A673 (cell line): Measurements from ENCODE around the gene APCDD1L. TPM values are rescaled to one million over a fixed set of nuclear protein-coding genes. Genes with fewer than 3 reads are reported as not detected.

Source experiments
- BruUV-seq: library from RNA; stranded (reverse); fragments of 400-500 nt; replicated peaks from 2 replicates; lab custom pipeline; 2021; lab: Mats Ljungman, UMichigan
- CTCF ChIA-PET: fragments of 300-600 bp; sonication (Branson Sonifier 250); formaldehyde crosslinking; loops from one replicate; lab custom pipeline; 2022; ENCODE audit warnings: antibody characterized with exemption; lab: Charles Lee
- POLR2A ChIA-PET: fragments of 300-600 bp; sonication (Branson Sonifier 250); formaldehyde crosslinking; loops from one replicate; lab custom pipeline; 2022; ENCODE audit warnings: antibody characterized with exemption; ENCODE audit not compliant: low non-redundant PET; lab: Charles Lee
- DNase-seq: peaks from one replicate; pipeline ENCODE4 v3.0.0-alpha.2; 2015; ENCODE audit warnings: low spot score
- H3K27ac ChIP-seq: fragments of 200-600 bp; sonication (generic); 2 replicates; pipeline ENCODE4 v1.5.1; 2016; ENCODE audit warnings: mixed run types, low read depth, mild to moderate bottlenecking, mixed read lengths, antibody characterized with exemption, low read length; ENCODE audit not compliant: poor library complexity, severe bottlenecking
- H3K27me3 ChIP-seq: fragments of 200-600 bp; sonication (generic); replicated peaks from 2 replicates; pipeline ENCODE4 v1.6.1; 2017; ENCODE audit warnings: mixed run types, low read depth, mild to moderate bottlenecking, mixed read lengths, antibody characterized with exemption, low read length; ENCODE audit not compliant: insufficient read depth, poor library complexity
- H3K36me3 ChIP-seq: fragments of 200-600 bp; sonication (generic); 2 replicates; pipeline ENCODE4 v1.6.1; 2016; ENCODE audit warnings: mixed run types, mild to moderate bottlenecking, mixed read lengths, antibody characterized with exemption, low read length; ENCODE audit not compliant: insufficient read depth, poor library complexity, severe bottlenecking
- H3K4me1 ChIP-seq: fragments of 200-600 bp; sonication (generic); 2 replicates; pipeline ENCODE4 v1.6.1; 2017; ENCODE audit warnings: mixed run types, mild to moderate bottlenecking, mixed read lengths, antibody characterized with exemption, low read length; ENCODE audit not compliant: insufficient read depth, poor library complexity, severe bottlenecking
- H3K4me3 ChIP-seq: fragments of 200-600 bp; sonication (generic); 2 replicates; pipeline ENCODE4 v1.5.1; 2016; ENCODE audit warnings: low read depth, mixed run types, mild to moderate bottlenecking, mixed read lengths, low read length; ENCODE audit not compliant: poor library complexity, severe bottlenecking
- H3K9me3 ChIP-seq: fragments of 200-600 bp; sonication (generic); 2 replicates; pipeline ENCODE4 v1.6.1; 2016; ENCODE audit warnings: mixed run types, low read depth, mild to moderate bottlenecking, mixed read lengths, antibody characterized with exemption, low read length; ENCODE audit not compliant: poor library complexity, severe bottlenecking
- CTCF ChIP-seq: fragments of 300-800, 200-600 bp; sonication (generic); conservative IDR thresholded peaks from 2 replicates; pipeline ENCODE4 v1.5.1; 2017; ENCODE audit warnings: low read depth, mild to moderate bottlenecking, antibody characterized with exemption, low read length, moderate library complexity, mixed read lengths
- EZH2 ChIP-seq: fragments of 200-600 bp; sonication (generic); IDR thresholded peaks from 2 replicates; pipeline ENCODE4 v1.6.1; 2017; ENCODE audit warnings: borderline replicate concordance, low read depth, mild to moderate bottlenecking, mixed read lengths, antibody characterized with exemption, low read length; ENCODE audit not compliant: poor library complexity, severe bottlenecking
- intact Hi-C: fragments of 100-400 bp; cut with micrococcal nuclease; formaldehyde crosslinking; loops from one replicate; pipeline ENCODE4 v1.10.0; 2022; ENCODE audit not compliant: unreplicated experiment
- total RNA-seq: library from RNA; stranded (reverse); gene quantifications from 2 replicates; pipeline ENCODE4 v1.2.3, GENCODE V29; 2021

The APCDD1L gene
- total RNA-seq, 1 experiment from 2014 or later: not detected

- DNase-seq: no peak
- ChIA-PET CTCF (no interaction called here), POLR2A (no interaction called here)
- no peak overlapping the region for H3K4me3 ChIP-seq
- no peak overlapping the region for H3K27ac ChIP-seq
- H3K9me3 ChIP-seq: peaks cover 8% of the 10 kb centered on the region
- TF ChIP-seq CTCF (no peak), EZH2 (no peak)
- no peaks in the 10 kb centered on the region for H3K27me3 ChIP-seq
- no peaks in the 10 kb centered on the region for H3K36me3 ChIP-seq
- intact Hi-C loops: no loop called here
- no TSS peak for BruUV-seq
- no peaks in the 10 kb centered on the region for H3K4me1 ChIP-seq
These were observed 36.9 kb downstream of the APCDD1L start for GRCh38 chr20:58478141-58478805.

GRCh38 chr20:58475466-58475865 is 39.7 kb downstream of the APCDD1L start:
- H3K27me3 ChIP-seq: no peaks in the 10 kb centered on the region
- H3K9me3 ChIP-seq: peaks cover 8% of the 10 kb centered on the region
- H3K4me3 ChIP-seq: no peak overlapping the region
- BruUV-seq: no TSS peak
- ChIA-PET POLR2A (no interaction called here), CTCF (no interaction called here)
- TF ChIP-seq CTCF: no peak
- no peak for TF ChIP-seq EZH2
- H3K36me3 ChIP-seq: no peaks in the 10 kb centered on the region
- intact Hi-C loops: no loop called here
- DNase-seq: no peak
- H3K27ac ChIP-seq: no peak overlapping the region
- H3K4me1 ChIP-seq: no peaks in the 10 kb centered on the region

GRCh38 chr20:58473453-58474425 is 41.5 kb downstream of the APCDD1L start:
- H3K27me3 ChIP-seq: no peaks in the 10 kb centered on the region
- intact Hi-C loops: no loop called here
- TF ChIP-seq CTCF: no peak
- no peak for TF ChIP-seq EZH2
- no peak for DNase-seq
- POLR2A ChIA-PET: no interaction called here
- CTCF ChIA-PET: no interaction called here
- H3K4me1 ChIP-seq: no peaks in the 10 kb centered on the region
- BruUV-seq: no TSS peak
- H3K27ac ChIP-seq: no peak overlapping the region
- no peak overlapping the region for H3K4me3 ChIP-seq
- peaks cover 8% of the 10 kb centered on the region for H3K9me3 ChIP-seq
- no peaks in the 10 kb centered on the region for H3K36me3 ChIP-seq
